GM10248 (cell line): ENCODE results near the gene RARS1.
"Not testable (repeated sequence)": the region's sequence is repeated elsewhere in the genome, so short reads cannot be mapped to it uniquely, and the experiment has no call there.

Experiments
- CTCF ChIA-PET: fragments of 300-600 bp; sonication (Branson Sonifier 250); formaldehyde crosslinking; extraction: SDS; loops from one replicate; lab custom pipeline; 2021; ENCODE audit warnings: antibody characterized with exemption; lab: Yijun Ruan, JAX
- POLR2A ChIA-PET: fragments of 350-650 bp; sonication (Branson Sonifier 250); formaldehyde crosslinking; extraction: SDS; loops from one replicate; lab custom pipeline; 2020; ENCODE audit warnings: antibody characterized with exemption; lab: Yijun Ruan, JAX
- DNase-seq: peaks from one replicate; pipeline ENCODE4 v3.0.0; 2012; ENCODE audit errors: extremely low spot score
- CTCF ChIP-seq: IDR thresholded peaks from 2 replicates; pipeline ENCODE4 v1.5.1; 2012; ENCODE audit warnings: mild to moderate bottlenecking, low read depth; ENCODE audit errors: extremely low read depth, missing control alignments, control extremely low read depth

The RARS1 gene

DNA sequence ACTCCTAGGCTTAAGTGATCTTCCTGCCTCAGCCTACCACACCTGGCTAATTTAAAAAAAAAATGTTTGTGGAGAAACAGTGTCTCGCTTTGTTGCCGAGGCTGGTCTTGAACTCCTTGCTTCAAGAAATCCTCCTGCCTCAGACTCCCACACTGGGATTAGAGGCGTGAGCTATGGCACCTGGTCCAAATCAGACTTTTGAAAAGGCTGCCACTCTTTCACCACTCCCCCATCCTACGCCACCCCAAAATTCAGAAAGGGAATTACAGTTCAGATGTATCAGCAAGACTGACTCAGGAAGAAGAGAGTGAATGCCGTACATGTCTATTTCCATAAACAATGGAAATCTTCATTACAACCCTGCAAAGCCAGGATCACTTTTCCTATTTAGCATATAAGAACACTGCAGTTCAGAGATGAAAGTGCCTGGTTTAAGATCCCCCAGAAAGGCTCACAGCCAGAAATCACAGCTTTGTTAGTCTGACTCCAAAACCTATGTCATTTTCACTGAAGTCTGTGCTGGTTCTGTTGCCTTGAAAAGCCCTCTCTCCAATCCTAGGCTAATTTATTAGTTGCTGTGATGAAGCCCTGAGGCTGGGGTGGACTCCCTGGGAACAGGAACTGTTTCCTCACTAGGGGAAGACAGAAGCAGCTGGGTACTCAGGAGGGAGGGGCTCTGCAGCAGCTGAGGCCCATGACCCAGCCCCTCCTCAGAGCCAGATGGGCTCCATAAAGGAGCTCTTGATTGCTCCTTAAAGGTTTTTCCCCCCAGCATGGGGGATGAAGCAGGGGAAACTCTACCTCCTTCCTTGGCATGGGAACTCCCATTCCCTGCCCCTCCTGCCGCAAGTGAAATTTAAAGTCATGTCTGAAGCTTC lies 46.0 kb downstream of the RARS1 start:
- DNase-seq, result no peak
- CTCF ChIA-PET, result no interaction called here
- no peak for TF ChIP-seq CTCF
- POLR2A ChIA-PET, result no interaction called here

GRCh38 chr5:168534351-168534750 lies 48.1 kb downstream of the RARS1 start:
- DNase-seq, POLR2A ChIA-PET, CTCF ChIA-PET: not testable (repeated sequence)

- DNase-seq, result no peak
- ChIA-PET POLR2A (interaction anchor here (0.6 kb wide), 1 partner anchor 20 kb away, joined by 4 read pairs; no protein-coding TSS in a partner anchor), CTCF (interaction anchor here (0.8 kb wide), 1 partner anchor 9 kb away, joined by 3 read pairs; no protein-coding TSS in a partner anchor)
- no peak for TF ChIP-seq CTCF
Observed at GRCh38 chr5:168537176-168537575, 50.9 kb downstream of the RARS1 start.

DNA sequence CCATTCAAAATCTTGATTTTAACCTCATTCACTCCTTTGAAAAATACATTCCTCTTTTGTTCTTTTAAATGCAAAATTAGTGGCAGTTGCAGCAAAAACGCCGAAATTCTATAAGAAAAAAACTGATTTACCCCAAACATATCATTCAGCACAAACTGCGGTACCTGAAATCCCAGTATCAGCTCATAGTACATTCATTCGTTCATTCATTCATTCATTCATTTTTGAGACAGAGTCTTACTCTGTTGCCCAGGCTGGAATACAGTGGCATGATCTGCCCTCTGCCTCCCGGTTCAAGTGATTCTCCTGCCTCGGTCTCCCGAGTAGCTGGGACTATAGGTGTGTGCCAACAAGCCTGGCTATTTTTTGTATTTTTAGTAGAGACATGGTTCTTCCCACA lies 63.3 kb downstream of the RARS1 start:
- DNase-seq, result no peak
- TF ChIP-seq CTCF, result no peak
- POLR2A ChIA-PET, result no interaction called here
- CTCF ChIA-PET, result interaction anchor here (1.0 kb wide), 1 partner anchor 14 kb away, joined by 3 read pairs; no protein-coding TSS in a partner anchor

DNA sequence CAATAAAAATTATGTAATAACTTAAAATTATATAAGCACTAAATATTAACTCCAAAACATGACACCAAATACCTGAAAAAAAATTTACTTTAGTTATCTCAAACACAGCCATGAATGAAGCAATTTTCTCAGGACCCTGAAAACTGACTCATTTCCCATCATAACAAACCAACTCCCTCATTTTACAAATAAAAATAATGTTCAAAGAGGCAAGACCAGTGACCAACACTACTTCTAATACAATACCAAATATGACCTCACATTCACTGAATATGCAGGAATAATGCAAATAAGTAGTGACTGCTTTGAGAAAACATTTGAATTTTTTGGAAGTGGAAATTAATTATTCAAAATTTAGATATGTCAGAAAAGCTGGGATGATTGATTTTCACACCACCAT lies 64.4 kb downstream of the RARS1 start:
- ChIA-PET CTCF (no interaction called here), POLR2A (no interaction called here)
- DNase-seq, result no peak
- no peak for TF ChIP-seq CTCF

GRCh38 chr5:168552146-168552545 lies 65.9 kb downstream of the RARS1 start:
- TF ChIP-seq CTCF, result no peak
- ChIA-PET CTCF (interaction anchor here (1.9 kb wide), 1 partner anchor 13 kb away, joined by 5 read pairs; no protein-coding TSS in a partner anchor), POLR2A (no interaction called here)
- DNase-seq, result no peak
